IMR-90 (cell line): ENCODE measurements around the gene PROX2. TPM values are rescaled to one million over a fixed set of nuclear protein-coding genes. Genes with fewer than 3 reads are reported as not detected.

Source experiments
- ATAC-seq: fragments of 200-7000 bp; cut with Tn5 transposase; 2 replicates; pipeline ENCODE4 v1.9.1; 2020; ENCODE audit warnings: low read depth, mild to moderate bottlenecking, moderate library complexity
- BruUV-seq: library from RNA; stranded (reverse); fragments of 400-500 nt; replicated peaks from 2 replicates; lab custom pipeline; 2021; lab: Mats Ljungman, UMichigan
- CTCF ChIA-PET: fragments of 300-600 bp; formaldehyde crosslinking; extraction: SDS; loops from one replicate; lab custom pipeline; 2021; ENCODE audit warnings: antibody characterized with exemption; lab: Yijun Ruan, JAX
- POLR2A ChIA-PET: fragments of 300-600 bp; sonication (Branson Sonifier 250); formaldehyde crosslinking; loops from one replicate; lab custom pipeline; 2022; ENCODE audit warnings: antibody characterized with exemption; ENCODE audit not compliant: unreplicated experiment; lab: Charles Lee
- DNase-seq: peaks from one replicate; pipeline ENCODE4 v3.0.0; 2013
- H2AFZ ChIP-seq: replicated peaks from 2 replicates; pipeline ENCODE3; 2013; ENCODE audit warnings: low read length, mild to moderate bottlenecking; ENCODE audit not compliant: poor library complexity
- H2AK5ac ChIP-seq: 2 replicates; pipeline ENCODE4 v1.6.1; 2013; ENCODE audit warnings: low read depth, low read length, inconsistent platforms
- H2AK9ac ChIP-seq: replicated peaks from 2 replicates; pipeline ENCODE3; 2013; ENCODE audit warnings: mild to moderate bottlenecking, low read depth, low read length, moderate library complexity; ENCODE audit not compliant: poor library complexity
- H2BK120ac ChIP-seq: 2 replicates; pipeline ENCODE4 v1.6.1; 2013; ENCODE audit warnings: low read depth, low read length, inconsistent platforms
- H2BK15ac ChIP-seq: 3 replicates; pipeline ENCODE4 v1.6.1; 2013; ENCODE audit warnings: low read depth, low read length, inconsistent platforms
- H2BK20ac ChIP-seq: 2 replicates; pipeline ENCODE4 v1.6.1; 2013; ENCODE audit warnings: low read depth, mild to moderate bottlenecking, inconsistent platforms, low read length, moderate library complexity
- H2BK5ac ChIP-seq: 2 replicates; pipeline ENCODE4 v1.6.1; 2013; ENCODE audit warnings: mild to moderate bottlenecking, low read depth, low read length, inconsistent platforms; ENCODE audit not compliant: poor library complexity, severe bottlenecking
- H3K14ac ChIP-seq: replicated peaks from 2 replicates; pipeline ENCODE4 v1.6.1; 2013; ENCODE audit warnings: low read depth, low read length, inconsistent platforms
- H3K18ac ChIP-seq: 2 replicates; pipeline ENCODE4 v1.6.1; 2013; ENCODE audit warnings: low read depth, low read length, control low read depth
- H3K23ac ChIP-seq: 2 replicates; pipeline ENCODE4 v1.6.1; 2013; ENCODE audit warnings: low read depth, low read length, inconsistent platforms
- H3K27ac ChIP-seq: 2 replicates; pipeline ENCODE4 v1.5.1; 2013; ENCODE audit warnings: mild to moderate bottlenecking, control low read depth, low read length; ENCODE audit not compliant: insufficient read depth
- H3K27me3 ChIP-seq: 2 replicates; pipeline ENCODE4 v1.6.1; 2013; ENCODE audit warnings: low read length; ENCODE audit not compliant: control insufficient read depth, insufficient read depth
- H3K36me3 ChIP-seq: 2 replicates; pipeline ENCODE4 v1.6.1; 2013; ENCODE audit warnings: low read length, mixed read lengths; ENCODE audit not compliant: control insufficient read depth, insufficient read depth
- H3K4ac ChIP-seq: 2 replicates; pipeline ENCODE4 v1.6.1; 2013; ENCODE audit warnings: low read depth, low read length, inconsistent platforms
- H3K4me1 ChIP-seq: 2 replicates; pipeline ENCODE4 v1.6.1; 2013; ENCODE audit warnings: low read length, mixed read lengths; ENCODE audit not compliant: control insufficient read depth, insufficient read depth
- H3K4me2 ChIP-seq: 2 replicates; pipeline ENCODE4 v1.6.1; 2013; ENCODE audit warnings: low read depth, mild to moderate bottlenecking, control low read depth, low read length, moderate library complexity
- H3K4me3 ChIP-seq: 2 replicates; pipeline ENCODE4 v1.5.1; 2013; ENCODE audit warnings: low read depth, mild to moderate bottlenecking, control low read depth, low read length, moderate library complexity; ENCODE audit not compliant: insufficient read depth
- H3K56ac ChIP-seq: 2 replicates; pipeline ENCODE4 v1.6.1; 2013; ENCODE audit warnings: low read length, inconsistent platforms; ENCODE audit not compliant: insufficient read depth; ENCODE audit errors: extremely low read depth
- H3K79me1 ChIP-seq, 2 experiments: 2 replicates each; pipeline ENCODE4 v1.6.1; 2013; ENCODE audit warnings: low read length in 2 of 2, inconsistent platforms in 1 of 2, low read depth in 1 of 2
- H3K9ac ChIP-seq: 2 replicates; pipeline ENCODE4 v1.6.1; 2013; ENCODE audit warnings: low read depth, low read length, control low read depth
- H3K9me1 ChIP-seq: 2 replicates; pipeline ENCODE4 v1.6.1; 2013; ENCODE audit warnings: low read length, inconsistent platforms; ENCODE audit not compliant: insufficient read depth
- H3K9me3 ChIP-seq: 2 replicates; pipeline ENCODE4 v1.6.1; 2013; ENCODE audit warnings: low read length; ENCODE audit not compliant: control insufficient read depth, insufficient read depth
- H4K20me1 ChIP-seq: 2 replicates; pipeline ENCODE4 v1.6.1; 2013; ENCODE audit warnings: low read length, inconsistent platforms; ENCODE audit not compliant: insufficient read depth
- H4K5ac ChIP-seq: 2 replicates; pipeline ENCODE4 v1.6.1; 2013; ENCODE audit warnings: mild to moderate bottlenecking, low read depth, low read length, control low read depth
- H4K8ac ChIP-seq, 2 experiments: 2 replicates each; pipeline ENCODE4 v1.6.1; 2013; ENCODE audit warnings: low read depth in 2 of 2, low read length in 2 of 2, control low read depth in 1 of 2, inconsistent platforms in 1 of 2
- H4K91ac ChIP-seq: 2 replicates; pipeline ENCODE4 v1.6.1; 2013; ENCODE audit warnings: low read depth, low read length, inconsistent platforms; ENCODE audit not compliant: insufficient read depth
- BHLHE40 ChIP-seq: fragments of 150-350 bp; IDR thresholded peaks from 2 replicates; pipeline ENCODE4 v1.6.1; 2016; ENCODE audit warnings: mild to moderate bottlenecking, low read depth, low read length
- CEBPB ChIP-seq: IDR thresholded peaks from 2 replicates; pipeline ENCODE4 v1.6.1; 2012; ENCODE audit warnings: low read depth, low read length, improper control_type of control experiment
- CHD1 ChIP-seq: IDR thresholded peaks from 2 replicates; pipeline ENCODE4 v1.6.1; 2012; ENCODE audit warnings: low read depth, low read length, improper control_type of control experiment
- FOS ChIP-seq: fragments of 150-350 bp; IDR thresholded peaks from 2 replicates; pipeline ENCODE4 v1.6.1; 2016; ENCODE audit warnings: low read depth, low read length
- MAFK ChIP-seq: IDR thresholded peaks from 2 replicates; pipeline ENCODE4 v1.6.1; 2012; ENCODE audit warnings: low read depth, low read length, improper control_type of control experiment
- MAZ ChIP-seq: IDR thresholded peaks from 2 replicates; pipeline ENCODE4 v1.6.1; 2012; ENCODE audit warnings: low read depth, mild to moderate bottlenecking, low read length, improper control_type of control experiment, moderate library complexity, borderline replicate concordance
- MXI1 ChIP-seq: IDR thresholded peaks from 2 replicates; pipeline ENCODE4 v1.6.1; 2012; ENCODE audit warnings: low read depth, mild to moderate bottlenecking, low read length, moderate library complexity, borderline replicate concordance
- NFE2L2 ChIP-seq: fragments of 150-350 bp; IDR thresholded peaks from 2 replicates; pipeline ENCODE4 v1.6.1; 2016; ENCODE audit warnings: low read depth, mild to moderate bottlenecking, low read length
- POLR2A ChIP-seq: IDR thresholded peaks from 2 replicates; pipeline ENCODE4 v1.6.1; 2012; ENCODE audit warnings: mild to moderate bottlenecking, low read depth, low read length
- RAD21 ChIP-seq: IDR thresholded peaks from 2 replicates; pipeline ENCODE4 v1.6.1; 2012; ENCODE audit warnings: low read length, improper control_type of control experiment
- RCOR1 ChIP-seq: IDR thresholded peaks from 2 replicates; pipeline ENCODE4 v1.6.1; 2012; ENCODE audit warnings: mild to moderate bottlenecking, low read length, improper control_type of control experiment; ENCODE audit not compliant: insufficient replicate concordance
- RFX5 ChIP-seq: IDR thresholded peaks from 2 replicates; pipeline ENCODE4 v1.8.0; 2012; ENCODE audit warnings: low read depth, mild to moderate bottlenecking, low read length, moderate library complexity
- SMC3 ChIP-seq: fragments of 150-350 bp; IDR thresholded peaks from 2 replicates; pipeline ENCODE4 v1.6.1; 2016; ENCODE audit warnings: low read depth, mild to moderate bottlenecking, antibody characterized with exemption, low read length, moderate library complexity
- WGBS, 2 experiments: methylation state at CpG; one replicate each; pipeline versions ENCODE4 v1.1.5 to v1.1.7; 2013; ENCODE audit warnings: missing lambda C conversion rate in 2 of 2; ENCODE audit not compliant: insufficient read length in 1 of 2; ENCODE audit errors: extremely low coverage in 2 of 2; 5-methylcytosine and 5-hydroxymethylcytosine counted together
- dilution Hi-C: fragments of 300-500 bp; cut with HindIII; formaldehyde crosslinking; loops from one replicate; pipeline ENCODE4 v1.14.3; 2018; ENCODE audit warnings: low sequenced_read_pairs; ENCODE audit not compliant: unreplicated experiment
- in situ Hi-C: fragments of 300-500 bp; cut with MboI; formaldehyde crosslinking; loops from 3 replicates; pipeline ENCODE4 v1.14.3; 2019; ENCODE audit warnings: low sequenced_read_pairs, inconsistent platforms, mixed read lengths
- intact Hi-C: fragments of 100-400 bp; cut with micrococcal nuclease; formaldehyde crosslinking; loops from 2 replicates; pipeline ENCODE4 v1.10.0; 2022
- polyA plus RNA-seq, 3 experiments: library from polyadenylated mRNA; depleted of rRNA; stranded (reverse); fragments of >200 nt; gene quantifications; 2 replicates each; pipeline ENCODE4 v1.2.3, GENCODE V29; 2012; ENCODE audit warnings: low replicate concordance in 1 of 3
- total RNA-seq: library from RNA; depleted of rRNA; stranded (reverse); fragments of >200 nt; gene quantifications from 2 replicates; pipeline ENCODE4 v1.2.3, GENCODE V29; 2012
- TF ChIP-seq, protein P1 (sequence below): conservative IDR thresholded peaks from 2 replicates; pipeline ENCODE4 v1.5.1; 2012; ENCODE audit warnings: mild to moderate bottlenecking, low read depth, low read length, improper control_type of control experiment
- TF ChIP-seq, protein P2 (sequence below): fragments of 150-350 bp; IDR thresholded peaks from 2 replicates; pipeline ENCODE4 v1.6.1; 2016; ENCODE audit warnings: low read depth, mild to moderate bottlenecking, low read length, moderate library complexity, borderline replicate concordance
- TF ChIP-seq, protein P3 (sequence below): fragments of 150-350 bp; IDR thresholded peaks from 2 replicates; pipeline ENCODE4 v1.6.1; 2017; ENCODE audit warnings: mild to moderate bottlenecking, antibody characterized with exemption, low read length, low read depth

Gene PROX2
- total and polyA plus RNA-seq, 2 of the 4 experiments (the other 2 are of a cell fraction): not detected

DNA sequence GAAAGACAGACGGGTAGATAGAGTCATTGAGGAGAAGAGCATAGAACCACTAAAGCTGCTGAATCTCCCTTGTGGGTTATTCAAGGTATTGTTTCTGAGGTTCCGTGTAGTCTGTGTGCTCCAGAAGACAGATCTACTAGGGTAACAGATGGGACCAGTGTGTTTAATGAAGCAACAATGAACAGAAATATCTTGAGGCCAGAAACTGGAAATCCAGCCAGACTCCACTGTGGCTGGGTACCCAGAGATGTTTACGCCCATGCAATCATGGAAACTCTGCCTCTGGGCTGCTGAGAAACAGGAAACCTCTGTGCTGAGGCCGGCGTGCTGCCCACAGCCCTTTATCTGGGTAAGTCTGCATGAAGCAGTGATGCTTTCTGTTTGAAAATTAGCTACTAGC is 8.3 kb downstream of the PROX2 start:
- H4K8ac ChIP-seq: no peak overlapping the region
- H3K27me3 ChIP-seq: peaks cover 10% of the 10 kb centered on the region
- H4K91ac ChIP-seq: no peak overlapping the region
- no peak overlapping the region for H2AFZ ChIP-seq
- H2AK9ac ChIP-seq: no peak overlapping the region
- H4K20me1 ChIP-seq: no peaks in the 10 kb centered on the region
- no peak overlapping the region for H3K4me3 ChIP-seq
- no peak overlapping the region for H4K5ac ChIP-seq
- BruUV-seq: no TSS peak
- TF ChIP-seq, protein P1, sequence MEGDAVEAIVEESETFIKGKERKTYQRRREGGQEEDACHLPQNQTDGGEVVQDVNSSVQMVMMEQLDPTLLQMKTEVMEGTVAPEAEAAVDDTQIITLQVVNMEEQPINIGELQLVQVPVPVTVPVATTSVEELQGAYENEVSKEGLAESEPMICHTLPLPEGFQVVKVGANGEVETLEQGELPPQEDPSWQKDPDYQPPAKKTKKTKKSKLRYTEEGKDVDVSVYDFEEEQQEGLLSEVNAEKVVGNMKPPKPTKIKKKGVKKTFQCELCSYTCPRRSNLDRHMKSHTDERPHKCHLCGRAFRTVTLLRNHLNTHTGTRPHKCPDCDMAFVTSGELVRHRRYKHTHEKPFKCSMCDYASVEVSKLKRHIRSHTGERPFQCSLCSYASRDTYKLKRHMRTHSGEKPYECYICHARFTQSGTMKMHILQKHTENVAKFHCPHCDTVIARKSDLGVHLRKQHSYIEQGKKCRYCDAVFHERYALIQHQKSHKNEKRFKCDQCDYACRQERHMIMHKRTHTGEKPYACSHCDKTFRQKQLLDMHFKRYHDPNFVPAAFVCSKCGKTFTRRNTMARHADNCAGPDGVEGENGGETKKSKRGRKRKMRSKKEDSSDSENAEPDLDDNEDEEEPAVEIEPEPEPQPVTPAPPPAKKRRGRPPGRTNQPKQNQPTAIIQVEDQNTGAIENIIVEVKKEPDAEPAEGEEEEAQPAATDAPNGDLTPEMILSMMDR: no peak
- TF ChIP-seq MXI1 (no peak), SMC3 (no peak), RAD21 (no peak), RCOR1 (no peak), CHD1 (no peak), FOS (no peak), NFE2L2 (no peak), BHLHE40 (no peak), MAFK (no peak), RFX5 (no peak), MAZ (no peak), CEBPB (no peak), POLR2A (no peak)
- TF ChIP-seq, protein P2, sequence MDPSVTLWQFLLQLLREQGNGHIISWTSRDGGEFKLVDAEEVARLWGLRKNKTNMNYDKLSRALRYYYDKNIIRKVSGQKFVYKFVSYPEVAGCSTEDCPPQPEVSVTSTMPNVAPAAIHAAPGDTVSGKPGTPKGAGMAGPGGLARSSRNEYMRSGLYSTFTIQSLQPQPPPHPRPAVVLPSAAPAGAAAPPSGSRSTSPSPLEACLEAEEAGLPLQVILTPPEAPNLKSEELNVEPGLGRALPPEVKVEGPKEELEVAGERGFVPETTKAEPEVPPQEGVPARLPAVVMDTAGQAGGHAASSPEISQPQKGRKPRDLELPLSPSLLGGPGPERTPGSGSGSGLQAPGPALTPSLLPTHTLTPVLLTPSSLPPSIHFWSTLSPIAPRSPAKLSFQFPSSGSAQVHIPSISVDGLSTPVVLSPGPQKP: no peak
- TF ChIP-seq, protein P3, sequence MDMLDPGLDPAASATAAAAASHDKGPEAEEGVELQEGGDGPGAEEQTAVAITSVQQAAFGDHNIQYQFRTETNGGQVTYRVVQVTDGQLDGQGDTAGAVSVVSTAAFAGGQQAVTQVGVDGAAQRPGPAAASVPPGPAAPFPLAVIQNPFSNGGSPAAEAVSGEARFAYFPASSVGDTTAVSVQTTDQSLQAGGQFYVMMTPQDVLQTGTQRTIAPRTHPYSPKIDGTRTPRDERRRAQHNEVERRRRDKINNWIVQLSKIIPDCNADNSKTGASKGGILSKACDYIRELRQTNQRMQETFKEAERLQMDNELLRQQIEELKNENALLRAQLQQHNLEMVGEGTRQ: no peak
- ChIA-PET POLR2A (interaction anchor here (0.5 kb wide), 1 partner anchor 55 kb away, joined by 9 read pairs; the partner anchor contains the start of gene RPS6KL1), CTCF (no interaction called here)
- 54% methylated on average over 2 of the region's 5 CpGs; no CpG with 5 or more reads in 1 of the 2 experiments for WGBS, 2 experiments
- H3K9me3 ChIP-seq: no peaks in the 10 kb centered on the region
- ATAC-seq (peak; percentile 51; the same call in 1 of the 2 replicates), DNase-seq (peak; percentile 28)
- H3K14ac ChIP-seq: no peak overlapping the region
- H2BK15ac ChIP-seq: no peak overlapping the region
- no peak overlapping the region for H3K27ac ChIP-seq
- dilution Hi-C loops (no loop called here), in situ Hi-C loops (no loop called here), intact Hi-C loops (no loop called here)
- H3K36me3 ChIP-seq: no peaks in the 10 kb centered on the region
- no peak overlapping the region for H3K18ac ChIP-seq
- no peak overlapping the region for H2AK5ac ChIP-seq
- no peak overlapping the region for H3K9ac ChIP-seq
- H3K23ac ChIP-seq: no peak overlapping the region
- H3K79me1 ChIP-seq: no peaks in the 10 kb centered on the region
- H2BK5ac ChIP-seq: no peak overlapping the region
- H3K9me1 ChIP-seq: no peaks in the 10 kb centered on the region
- no peak overlapping the region for H2BK20ac ChIP-seq
- no peaks in the 10 kb centered on the region for H3K4me1 ChIP-seq
- no peak overlapping the region for H2BK120ac ChIP-seq
- H3K4ac ChIP-seq: no peak overlapping the region
- no peak overlapping the region for H3K56ac ChIP-seq
- 0 out of 2 replicates have a peak overlapping the region, but pooled peaks have one; percentile 8 for H3K4me2 ChIP-seq
